Neural cell (in vitro differentiated cells): ENCODE data around the gene PDCD7. TPM values are rescaled to one million over a fixed set of nuclear protein-coding genes. Genes with fewer than 3 reads are reported as not detected.

Source experiments
- H2AFZ ChIP-seq: fragments of 200-600, 300-800 bp; sonication (generic), shearing (Covaris generic); 2 replicates; pipeline ENCODE4 v1.6.0; 2014; ENCODE audit warnings: low read depth, mild to moderate bottlenecking, antibody characterized with exemption, low read length, moderate library complexity
- H3F3A ChIP-seq: fragments of 200-600 bp; shearing (Covaris generic); 2 replicates; pipeline ENCODE4 v1.6.1; 2016; ENCODE audit warnings: mild to moderate bottlenecking, moderate library complexity, mixed read lengths, antibody characterized with exemption, low read length; ENCODE audit not compliant: insufficient read depth, poor library complexity, severe bottlenecking
- H3K27ac ChIP-seq: fragments of 200-600, 300-800 bp; sonication (generic), shearing (Covaris generic); 2 replicates; pipeline ENCODE4 v1.5.1; 2014; ENCODE audit warnings: mild to moderate bottlenecking, low read length, moderate library complexity
- H3K27me3 ChIP-seq: fragments of 300-800, 200-600 bp; sonication (generic), shearing (Covaris generic); 2 replicates; pipeline ENCODE4 v1.6.0; 2014; ENCODE audit warnings: mild to moderate bottlenecking, low read depth, low read length, moderate library complexity; ENCODE audit not compliant: insufficient read depth
- H3K36me3 ChIP-seq: fragments of 300-800, 200-600 bp; sonication (generic), shearing (Covaris generic); 2 replicates; pipeline ENCODE4 v1.5.1; 2014; ENCODE audit warnings: mild to moderate bottlenecking, antibody characterized with exemption, low read length, moderate library complexity; ENCODE audit not compliant: insufficient read depth
- H3K4me2 ChIP-seq: fragments of 300-800, 200-600 bp; sonication (generic), shearing (Covaris generic); 2 replicates; pipeline ENCODE4 v1.6.0; 2014; ENCODE audit warnings: mild to moderate bottlenecking, low read length
- H3K4me3 ChIP-seq: fragments of 300-800, 200-600 bp; sonication (generic), shearing (Covaris generic); 2 replicates; pipeline ENCODE4 v1.5.1; 2014; ENCODE audit warnings: mild to moderate bottlenecking, low read length, moderate library complexity
- H3K79me2 ChIP-seq: fragments of 200-600 bp; shearing (Covaris generic); replicated peaks from 2 replicates; pipeline ENCODE4 v1.6.0; 2014; ENCODE audit warnings: mild to moderate bottlenecking, low read length, moderate library complexity; ENCODE audit not compliant: insufficient read depth
- H3K9ac ChIP-seq: fragments of 300-800, 200-600 bp; sonication (generic), shearing (Covaris generic); 2 replicates; pipeline ENCODE4 v1.6.1; 2016; ENCODE audit warnings: mild to moderate bottlenecking, low read length, mixed read lengths
- H3K9me2 ChIP-seq: fragments of 200-600 bp; shearing (Covaris generic); 2 replicates; pipeline ENCODE4 v1.6.1; 2016; ENCODE audit warnings: mild to moderate bottlenecking, low read length, mixed read lengths; ENCODE audit not compliant: insufficient read depth
- H3K9me3 ChIP-seq: fragments of 200-600, 300-800 bp; sonication (generic), shearing (Covaris generic); 2 replicates; pipeline ENCODE4 v1.6.1; 2016; ENCODE audit warnings: mild to moderate bottlenecking, mixed run types, low read length, moderate library complexity, mixed read lengths
- H4K20me1 ChIP-seq: fragments of 200-600 bp; shearing (Covaris generic); 2 replicates; pipeline ENCODE4 v1.6.1; 2016; ENCODE audit warnings: mild to moderate bottlenecking, mixed run types; ENCODE audit not compliant: insufficient read depth
- EP300 ChIP-seq: fragments of 450-650 bp; conservative IDR thresholded peaks from 2 replicates; pipeline ENCODE4 v1.6.1; 2014; ENCODE audit warnings: antibody characterized with exemption, mild to moderate bottlenecking, moderate library complexity; ENCODE audit not compliant: poor library complexity, severe bottlenecking
- EZH2 ChIP-seq: fragments of 200-600, 300-800 bp; shearing (Covaris generic), sonication (generic); IDR thresholded peaks from 2 replicates; pipeline ENCODE4 v1.6.1; 2014; ENCODE audit warnings: antibody characterized with exemption, low read length, borderline replicate concordance, mild to moderate bottlenecking; ENCODE audit not compliant: insufficient read depth, poor library complexity, severe bottlenecking
- MXI1 ChIP-seq: fragments of 450-650 bp; conservative IDR thresholded peaks from 2 replicates; pipeline ENCODE4 v1.6.1; 2014; ENCODE audit warnings: antibody characterized with exemption, mild to moderate bottlenecking; ENCODE audit not compliant: poor library complexity, severe bottlenecking
- POLR2AphosphoS5 ChIP-seq: IDR thresholded peaks from 2 replicates; pipeline ENCODE4 v1.6.1; 2012
- RAD21 ChIP-seq: fragments of 450-650 bp; conservative IDR thresholded peaks from 2 replicates; pipeline ENCODE4 v1.6.1; 2014; ENCODE audit warnings: antibody characterized with exemption, mild to moderate bottlenecking, moderate library complexity
- REST ChIP-seq: IDR thresholded peaks from 2 replicates; pipeline ENCODE4 v1.6.1; 2012; ENCODE audit warnings: borderline replicate concordance
- SMC3 ChIP-seq: fragments of 450-650 bp; conservative IDR thresholded peaks from 2 replicates; pipeline ENCODE4 v1.6.1; 2014; ENCODE audit warnings: antibody characterized with exemption, mild to moderate bottlenecking, moderate library complexity; ENCODE audit not compliant: poor library complexity
- TAF1 ChIP-seq: IDR thresholded peaks from 2 replicates; pipeline ENCODE4 v1.6.1; 2012; ENCODE audit warnings: low read depth
- polyA plus RNA-seq: library from polyadenylated mRNA; depleted of rRNA; stranded (reverse); fragments of >200 nt; gene quantifications from 2 replicates; pipeline ENCODE4 v1.2.3, GENCODE V29; 2014
- TF ChIP-seq, protein P1 (sequence below): fragments of 450-650 bp; IDR thresholded peaks from 2 replicates; pipeline ENCODE4 v1.5.1; 2014; ENCODE audit warnings: antibody characterized with exemption, mild to moderate bottlenecking, moderate library complexity; ENCODE audit not compliant: poor library complexity, severe bottlenecking

The PDCD7 gene
- polyA plus RNA-seq, 1 donor from 2014 or later, result 46.8 TPM

DNA sequence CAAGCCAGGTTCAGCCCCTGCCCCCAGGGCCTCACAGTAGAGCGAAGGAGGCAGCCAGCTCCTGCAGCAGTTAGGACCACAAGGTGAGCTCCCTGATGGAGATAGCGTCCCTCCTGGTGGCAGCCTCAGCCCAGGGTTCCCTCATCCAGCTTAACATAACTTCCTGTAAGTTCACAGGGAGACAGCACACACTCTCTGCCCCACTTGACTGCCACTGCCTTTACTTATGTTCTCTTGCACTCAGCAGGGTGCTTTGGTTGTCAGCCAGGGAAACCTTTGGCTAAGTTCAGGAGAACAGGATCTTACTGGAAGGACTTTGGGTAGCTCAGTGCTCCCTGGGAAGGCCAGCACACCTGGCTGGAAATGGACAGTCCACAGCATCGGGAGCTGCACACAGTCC is 46.2 kb downstream of the PDCD7 start:
- H3K9me2 ChIP-seq, result no peaks in the 10 kb centered on the region
- peaks cover 11% of the 10 kb centered on the region for H3K27me3 ChIP-seq
- no peak overlapping the region for H3K4me2 ChIP-seq
- no peaks in the 10 kb centered on the region for H4K20me1 ChIP-seq
- H2AFZ ChIP-seq, result no peak overlapping the region
- no peak overlapping the region for H3K4me3 ChIP-seq
- H3K79me2 ChIP-seq, result no peaks in the 10 kb centered on the region
- H3F3A ChIP-seq, result no peaks in the 10 kb centered on the region
- no peak overlapping the region for H3K9ac ChIP-seq
- no peak overlapping the region for H3K27ac ChIP-seq
- no peaks in the 10 kb centered on the region for H3K36me3 ChIP-seq
- no peak for TF ChIP-seq MXI1
- TF ChIP-seq EP300, result no peak
- no peak for TF ChIP-seq SMC3
- no peak for TF ChIP-seq REST
- TF ChIP-seq EZH2, result no peak
- no peak for TF ChIP-seq RAD21
- TF ChIP-seq, protein P1, sequence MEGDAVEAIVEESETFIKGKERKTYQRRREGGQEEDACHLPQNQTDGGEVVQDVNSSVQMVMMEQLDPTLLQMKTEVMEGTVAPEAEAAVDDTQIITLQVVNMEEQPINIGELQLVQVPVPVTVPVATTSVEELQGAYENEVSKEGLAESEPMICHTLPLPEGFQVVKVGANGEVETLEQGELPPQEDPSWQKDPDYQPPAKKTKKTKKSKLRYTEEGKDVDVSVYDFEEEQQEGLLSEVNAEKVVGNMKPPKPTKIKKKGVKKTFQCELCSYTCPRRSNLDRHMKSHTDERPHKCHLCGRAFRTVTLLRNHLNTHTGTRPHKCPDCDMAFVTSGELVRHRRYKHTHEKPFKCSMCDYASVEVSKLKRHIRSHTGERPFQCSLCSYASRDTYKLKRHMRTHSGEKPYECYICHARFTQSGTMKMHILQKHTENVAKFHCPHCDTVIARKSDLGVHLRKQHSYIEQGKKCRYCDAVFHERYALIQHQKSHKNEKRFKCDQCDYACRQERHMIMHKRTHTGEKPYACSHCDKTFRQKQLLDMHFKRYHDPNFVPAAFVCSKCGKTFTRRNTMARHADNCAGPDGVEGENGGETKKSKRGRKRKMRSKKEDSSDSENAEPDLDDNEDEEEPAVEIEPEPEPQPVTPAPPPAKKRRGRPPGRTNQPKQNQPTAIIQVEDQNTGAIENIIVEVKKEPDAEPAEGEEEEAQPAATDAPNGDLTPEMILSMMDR, result no peak
- no peak for TF ChIP-seq POLR2AphosphoS5
- TF ChIP-seq TAF1, result no peak
- H3K9me3 ChIP-seq, result no peaks in the 10 kb centered on the region

- H3F3A ChIP-seq, result no peaks in the 10 kb centered on the region
- no peak overlapping the region for H3K4me3 ChIP-seq
- no peaks in the 10 kb centered on the region for H3K9me3 ChIP-seq
- H3K4me2 ChIP-seq, result no peak overlapping the region
- H3K36me3 ChIP-seq, result no peaks in the 10 kb centered on the region
- no peaks in the 10 kb centered on the region for H4K20me1 ChIP-seq
- no peak overlapping the region for H2AFZ ChIP-seq
- no peaks in the 10 kb centered on the region for H3K9me2 ChIP-seq
- peaks cover 11% of the 10 kb centered on the region for H3K27me3 ChIP-seq
- H3K79me2 ChIP-seq, result no peaks in the 10 kb centered on the region
- H3K27ac ChIP-seq, result no peak overlapping the region
- TF ChIP-seq REST, result no peak
- no peak for TF ChIP-seq MXI1
- no peak for TF ChIP-seq RAD21
- TF ChIP-seq SMC3, result no peak
- TF ChIP-seq, protein P1, result no peak
- no peak for TF ChIP-seq POLR2AphosphoS5
- no peak for TF ChIP-seq TAF1
- no peak for TF ChIP-seq EZH2
- H3K9ac ChIP-seq, result no peak overlapping the region
Observed at GRCh38 chr15:65086680-65087111, 46.9 kb downstream of the PDCD7 start.
